Osteoblast (primary cell): ENCODE data around the gene NLRP5. TPM values are rescaled to one million over a fixed set of nuclear protein-coding genes. Genes with fewer than 3 reads are reported as not detected.

Experiments
- DNase-seq: peaks from one replicate; pipeline ENCODE4 v3.0.0; 2011; ENCODE audit warnings: low spot score, mixed read lengths; ENCODE audit not compliant: insufficient read length; ENCODE audit errors: missing footprints
- H2AFZ ChIP-seq: 2 replicates; pipeline ENCODE4 v1.6.0; 2011; ENCODE audit warnings: mild to moderate bottlenecking, low read length
- H3K27ac ChIP-seq: 2 replicates; pipeline ENCODE4 v1.5.1; 2011; ENCODE audit warnings: mild to moderate bottlenecking, low read depth, low read length, moderate library complexity
- H3K27me3 ChIP-seq: 2 replicates; pipeline ENCODE4 v1.6.0; 2012; ENCODE audit warnings: mild to moderate bottlenecking, control low read depth, inconsistent platforms, low read length, moderate library complexity; ENCODE audit not compliant: insufficient read depth
- H3K36me3 ChIP-seq: 2 replicates; pipeline ENCODE4 v1.5.1; 2011; ENCODE audit warnings: mild to moderate bottlenecking, low read length, control low read depth, moderate library complexity; ENCODE audit not compliant: insufficient read depth
- H3K4me1 ChIP-seq: 2 replicates; pipeline ENCODE4 v1.5.1; 2011; ENCODE audit warnings: mild to moderate bottlenecking, low read length, control low read depth, moderate library complexity; ENCODE audit not compliant: insufficient read depth
- H3K4me2 ChIP-seq: 2 replicates; pipeline ENCODE4 v1.6.0; 2011; ENCODE audit warnings: mild to moderate bottlenecking, low read length; ENCODE audit not compliant: insufficient read depth
- H3K4me3 ChIP-seq: fragments of 200-600 bp; sonication (generic); 3 replicates; pipeline ENCODE4 v1.5.1; 2012; ENCODE audit warnings: mild to moderate bottlenecking, low read length, inconsistent platforms; ENCODE audit not compliant: insufficient read depth
- H3K79me2 ChIP-seq: 2 replicates; pipeline ENCODE4 v1.6.0; 2012; ENCODE audit warnings: mild to moderate bottlenecking, low read length, control low read depth, inconsistent platforms; ENCODE audit not compliant: insufficient read depth
- H3K9me3 ChIP-seq: 2 replicates; pipeline ENCODE4 v1.5.1; 2011; ENCODE audit warnings: low read depth, low read length, control low read depth
- H4K20me1 ChIP-seq: 2 replicates; pipeline ENCODE4 v1.6.0; 2012; ENCODE audit warnings: mild to moderate bottlenecking, low read length, control low read depth; ENCODE audit not compliant: insufficient read depth
- CTCF ChIP-seq: IDR thresholded peaks from 2 replicates; pipeline ENCODE4 v1.5.1; 2011; ENCODE audit warnings: mild to moderate bottlenecking, low read depth, low read length, moderate library complexity; ENCODE audit errors: extremely low read depth
- total RNA-seq: library from RNA; depleted of rRNA; stranded (reverse); fragments of >200 nt; gene quantifications from 2 replicates; pipeline ENCODE4 v1.2.3, GENCODE V29; 2012

NLRP5 gene
- total RNA-seq, 1 donor = not detected

- Histone ChIP-seq H4K20me1 (peaks cover 43% of the 10 kb centered on the region), H3K9me3 (no peaks in the 10 kb centered on the region), H3K27ac (no peak overlapping the region), H3K27me3 (no peaks in the 10 kb centered on the region), H3K36me3 (no peaks in the 10 kb centered on the region), H3K4me3 (no peak overlapping the region), H3K4me2 (no peak overlapping the region), H2AFZ (no peak overlapping the region), H3K4me1 (peaks cover 6% of the 10 kb centered on the region), H3K79me2 (peaks cover 29% of the 10 kb centered on the region)
- peak; percentile 80 for DNase-seq
- no peak for TF ChIP-seq CTCF
Observed at GRCh38 chr19:56086671-56087430, 100.3 kb downstream of the NLRP5 start.

- Histone ChIP-seq H3K27ac (no peak overlapping the region), H3K36me3 (no peaks in the 10 kb centered on the region), H3K9me3 (no peaks in the 10 kb centered on the region), H3K79me2 (peaks cover 39% of the 10 kb centered on the region), H3K4me1 (peaks cover 6% of the 10 kb centered on the region), H2AFZ (no peak overlapping the region), H3K27me3 (no peaks in the 10 kb centered on the region), H3K4me3 (no peak overlapping the region), H3K4me2 (no peak overlapping the region), H4K20me1 (peaks cover 53% of the 10 kb centered on the region)
- DNase-seq = peak; percentile 74
- no peak for TF ChIP-seq CTCF
Observed at GRCh38 chr19:56087647-56088496, 101.3 kb downstream of the NLRP5 start.

GRCh38 chr19:56088497-56089215 is 102.1 kb downstream of the NLRP5 start:
- Histone ChIP-seq H4K20me1 (peaks cover 54% of the 10 kb centered on the region), H3K4me1 (peaks cover 6% of the 10 kb centered on the region), H3K79me2 (peaks cover 47% of the 10 kb centered on the region), H3K9me3 (no peaks in the 10 kb centered on the region), H3K27ac (no peak overlapping the region), H3K4me2 (no peak overlapping the region), H3K4me3 (no peak overlapping the region), H3K36me3 (no peaks in the 10 kb centered on the region), H3K27me3 (no peaks in the 10 kb centered on the region), H2AFZ (no peak overlapping the region)
- DNase-seq = peak; percentile 74
- TF ChIP-seq CTCF = no peak

- H4K20me1 ChIP-seq = peaks cover 54% of the 10 kb centered on the region
- no peak overlapping the region for H3K4me2 ChIP-seq
- H3K79me2 ChIP-seq = peaks cover 48% of the 10 kb centered on the region
- DNase-seq = no peak
- no peak for TF ChIP-seq CTCF
- no peaks in the 10 kb centered on the region for H3K27me3 ChIP-seq
- H3K36me3 ChIP-seq = no peaks in the 10 kb centered on the region
- H3K4me3 ChIP-seq = no peak overlapping the region
- H3K9me3 ChIP-seq = no peaks in the 10 kb centered on the region
- H2AFZ ChIP-seq = no peak overlapping the region
- H3K4me1 ChIP-seq = peaks cover 6% of the 10 kb centered on the region
- H3K27ac ChIP-seq = no peak overlapping the region
Observed at GRCh38 chr19:56089344-56089743, 102.8 kb downstream of the NLRP5 start.
